Neural progenitor cell (in vitro differentiated cells): ENCODE results near the gene RALY. TPM values are rescaled to one million over a fixed set of nuclear protein-coding genes. Genes with fewer than 3 reads are reported as not detected.
"Not testable (repeated sequence)": the region's sequence is repeated elsewhere in the genome, so short reads cannot be mapped to it uniquely, and the experiment has no call there.

Experiments
- DNase-seq: peaks from one replicate; pipeline ENCODE4 v3.0.0-alpha.2; 2016; ENCODE audit warnings: low spot score
- H2AFZ ChIP-seq: fragments of 200-600 bp; sonication (generic); replicated peaks from 2 replicates; pipeline ENCODE4 v1.6.1; 2016; ENCODE audit warnings: antibody characterized with exemption
- H3F3A ChIP-seq: fragments of 200-600 bp; sonication (generic); 2 replicates; pipeline ENCODE4 v1.6.1; 2016; ENCODE audit warnings: antibody characterized with exemption, low read depth
- H3K27ac ChIP-seq: fragments of 200-600 bp; sonication (generic); 2 replicates; pipeline ENCODE4 v1.5.1; 2016; ENCODE audit warnings: mild to moderate bottlenecking
- H3K27me3 ChIP-seq: fragments of 200-600 bp; sonication (generic); 2 replicates; pipeline ENCODE4 v1.6.1; 2016; ENCODE audit warnings: mild to moderate bottlenecking, moderate library complexity
- H3K36me3 ChIP-seq: fragments of 200-600 bp; sonication (generic); 2 replicates; pipeline ENCODE4 v1.5.1; 2016
- H3K4me1 ChIP-seq: fragments of 200-600 bp; sonication (generic); 2 replicates; pipeline ENCODE4 v1.6.1; 2016; ENCODE audit warnings: mixed run types
- H3K4me2 ChIP-seq: fragments of 200-600 bp; sonication (generic); 2 replicates; pipeline ENCODE4 v1.6.1; 2016
- H3K4me3 ChIP-seq: fragments of 200-600 bp; sonication (generic); 2 replicates; pipeline ENCODE4 v1.5.1; 2016
- H3K79me2 ChIP-seq: fragments of 200-600 bp; sonication (generic); 2 replicates; pipeline ENCODE4 v1.6.1; 2016; ENCODE audit warnings: low read depth
- H3K9ac ChIP-seq: fragments of 200-600 bp; sonication (generic); 2 replicates; pipeline ENCODE4 v1.6.1; 2016
- H3K9me3 ChIP-seq: fragments of 200-600 bp; sonication (generic); 2 replicates; pipeline ENCODE4 v1.5.1; 2016; ENCODE audit warnings: low read depth
- H4K20me1 ChIP-seq: fragments of 200-600 bp; sonication (generic); 2 replicates; pipeline ENCODE4 v1.6.1; 2016; ENCODE audit warnings: low read depth
- H3K27ac Mint-ChIP-seq: 3 replicates; pipeline ENCODE4 v1.8.0; 2021; ENCODE audit warnings: mixed read lengths
- H3K27me3 Mint-ChIP-seq: 2 replicates; pipeline ENCODE4 v1.8.0; 2022; ENCODE audit warnings: low read depth, mild to moderate bottlenecking, inconsistent platforms, moderate library complexity, mixed read lengths; ENCODE audit not compliant: insufficient read depth
- H3K36me3 Mint-ChIP-seq: 3 replicates; pipeline ENCODE4 v1.8.0; 2021; ENCODE audit warnings: mixed read lengths
- H3K4me1 Mint-ChIP-seq: 3 replicates; pipeline ENCODE4 v1.8.0; 2021; ENCODE audit warnings: mixed read lengths
- H3K4me3 Mint-ChIP-seq: 3 replicates; pipeline ENCODE4 v1.8.0; 2021; ENCODE audit warnings: mild to moderate bottlenecking, moderate library complexity, mixed read lengths
- H3K9me3 Mint-ChIP-seq: 3 replicates; pipeline ENCODE4 v1.8.0; 2020; ENCODE audit warnings: mixed read lengths
- EZH2 ChIP-seq: fragments of 200-600 bp; sonication (generic); IDR thresholded peaks from 2 replicates; pipeline ENCODE4 v1.6.1; 2017; ENCODE audit warnings: antibody characterized with exemption, mild to moderate bottlenecking, moderate library complexity
- EZH2phosphoT487 ChIP-seq: fragments of 200-600 bp; sonication (generic); IDR thresholded peaks from 2 replicates; pipeline ENCODE4 v1.6.1; 2017; ENCODE audit warnings: antibody characterized with exemption
- total RNA-seq: library from RNA; depleted of rRNA; stranded (reverse); fragments of >200 nt; gene quantifications from 2 replicates; pipeline ENCODE4 v1.2.3, GENCODE V29; 2015; ENCODE audit warnings: low replicate concordance
- TF ChIP-seq, protein P1 (sequence below): fragments of 200-600 bp; sonication (generic); IDR thresholded peaks from 2 replicates; pipeline ENCODE4 v1.5.1; 2017; ENCODE audit warnings: antibody characterized with exemption, mild to moderate bottlenecking

The RALY gene
- total RNA-seq, 1 donor from 2014 or later: 102 TPM

DNA sequence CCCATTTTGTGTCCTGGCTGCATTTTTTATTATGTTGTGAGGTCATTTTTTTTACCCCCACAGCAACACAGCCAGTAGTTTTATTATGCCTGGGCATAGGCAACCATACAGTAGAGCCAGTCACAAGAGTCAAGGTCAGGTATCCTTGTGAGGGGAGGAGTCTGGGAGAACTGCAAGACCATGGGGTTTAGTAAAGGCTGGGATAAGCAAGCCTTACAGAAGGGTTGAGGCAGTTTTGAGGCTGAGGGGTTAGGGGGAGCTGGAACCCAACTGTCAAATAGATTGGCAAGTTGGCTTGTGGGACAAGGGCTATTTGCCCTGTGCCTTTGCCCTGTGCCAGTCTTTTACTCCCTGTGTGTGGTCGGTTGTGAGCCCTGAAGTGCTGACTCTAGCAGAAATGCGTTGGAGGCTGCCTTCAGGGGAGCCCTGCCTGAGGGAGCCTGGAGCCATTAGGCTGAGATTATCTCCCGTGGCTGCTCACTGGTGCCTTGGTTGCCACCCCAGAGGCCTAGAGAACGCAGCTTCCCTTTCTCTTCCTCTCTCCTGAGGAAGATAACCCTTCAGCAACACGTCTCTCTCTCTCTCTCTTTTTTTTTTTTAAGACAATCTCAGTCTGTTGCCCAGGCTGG, 31.1 kb downstream of the RALY start:
- Mint-ChIP-seq H3K27me3 (no peaks in the 10 kb centered on the region), H3K4me3 (peak overlapping the region; percentile 31), H3K36me3 (peaks cover 8% of the 10 kb centered on the region), H3K4me1 (peaks cover 23% of the 10 kb centered on the region), H3K27ac (no peak overlapping the region), H3K9me3 (no peaks in the 10 kb centered on the region)
- Histone ChIP-seq H3K9me3 (no peaks in the 10 kb centered on the region), H3K4me3 (no peak overlapping the region), H3K36me3 (no peaks in the 10 kb centered on the region), H3K79me2 (peaks cover 95% of the 10 kb centered on the region), H3K27me3 (no peaks in the 10 kb centered on the region), H3K4me1 (peaks cover 27% of the 10 kb centered on the region), H3K27ac (no peak overlapping the region), H3K9ac (no peak overlapping the region), H2AFZ (no peak overlapping the region), H3K4me2 (no peak overlapping the region), H4K20me1 (peaks cover 49% of the 10 kb centered on the region), H3F3A (peaks cover 6% of the 10 kb centered on the region)
- TF ChIP-seq, protein P1, sequence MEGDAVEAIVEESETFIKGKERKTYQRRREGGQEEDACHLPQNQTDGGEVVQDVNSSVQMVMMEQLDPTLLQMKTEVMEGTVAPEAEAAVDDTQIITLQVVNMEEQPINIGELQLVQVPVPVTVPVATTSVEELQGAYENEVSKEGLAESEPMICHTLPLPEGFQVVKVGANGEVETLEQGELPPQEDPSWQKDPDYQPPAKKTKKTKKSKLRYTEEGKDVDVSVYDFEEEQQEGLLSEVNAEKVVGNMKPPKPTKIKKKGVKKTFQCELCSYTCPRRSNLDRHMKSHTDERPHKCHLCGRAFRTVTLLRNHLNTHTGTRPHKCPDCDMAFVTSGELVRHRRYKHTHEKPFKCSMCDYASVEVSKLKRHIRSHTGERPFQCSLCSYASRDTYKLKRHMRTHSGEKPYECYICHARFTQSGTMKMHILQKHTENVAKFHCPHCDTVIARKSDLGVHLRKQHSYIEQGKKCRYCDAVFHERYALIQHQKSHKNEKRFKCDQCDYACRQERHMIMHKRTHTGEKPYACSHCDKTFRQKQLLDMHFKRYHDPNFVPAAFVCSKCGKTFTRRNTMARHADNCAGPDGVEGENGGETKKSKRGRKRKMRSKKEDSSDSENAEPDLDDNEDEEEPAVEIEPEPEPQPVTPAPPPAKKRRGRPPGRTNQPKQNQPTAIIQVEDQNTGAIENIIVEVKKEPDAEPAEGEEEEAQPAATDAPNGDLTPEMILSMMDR: no peak
- TF ChIP-seq EZH2: no peak
- TF ChIP-seq EZH2phosphoT487: no peak
- no peak for DNase-seq

DNA sequence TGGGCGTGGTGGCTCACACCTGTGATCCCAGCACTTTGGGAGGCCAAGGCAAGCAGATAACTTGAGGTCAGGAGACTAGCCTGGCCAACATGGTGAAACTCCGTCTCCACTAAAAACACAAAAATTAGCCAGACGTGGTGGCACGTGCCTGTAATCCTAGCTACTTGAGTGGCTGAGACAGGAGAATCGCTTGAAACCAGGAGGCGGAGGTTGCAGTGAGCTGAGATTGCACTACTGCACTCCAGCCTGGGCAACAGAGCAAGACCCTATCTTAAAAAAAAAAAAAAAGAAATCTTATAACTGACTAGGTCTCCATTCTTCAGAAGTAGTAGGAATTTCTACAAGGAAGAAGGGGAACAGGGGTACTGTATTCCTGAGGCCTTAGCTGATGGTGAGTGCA, 34.3 kb downstream of the RALY start:
- not testable (repeated sequence) for H3K27ac ChIP-seq, H3K9me3 Mint-ChIP-seq, H3K9me3 ChIP-seq, H3K27ac Mint-ChIP-seq, DNase-seq, H3K27me3 Mint-ChIP-seq, H3K4me3 ChIP-seq, H2AFZ ChIP-seq, H3K4me2 ChIP-seq, H3K4me3 Mint-ChIP-seq, H3K9ac ChIP-seq, H3K36me3 ChIP-seq, H3K27me3 ChIP-seq
- H3K79me2 ChIP-seq: peaks cover 94% of the 10 kb centered on the region
- H3K4me1 ChIP-seq: peaks cover 32% of the 10 kb centered on the region
- Mint-ChIP-seq H3K4me1 (peaks cover 33% of the 10 kb centered on the region), H3K36me3 (peaks cover 18% of the 10 kb centered on the region)
- H4K20me1 ChIP-seq: peaks cover 42% of the 10 kb centered on the region
- H3F3A ChIP-seq: peaks cover 18% of the 10 kb centered on the region

DNA sequence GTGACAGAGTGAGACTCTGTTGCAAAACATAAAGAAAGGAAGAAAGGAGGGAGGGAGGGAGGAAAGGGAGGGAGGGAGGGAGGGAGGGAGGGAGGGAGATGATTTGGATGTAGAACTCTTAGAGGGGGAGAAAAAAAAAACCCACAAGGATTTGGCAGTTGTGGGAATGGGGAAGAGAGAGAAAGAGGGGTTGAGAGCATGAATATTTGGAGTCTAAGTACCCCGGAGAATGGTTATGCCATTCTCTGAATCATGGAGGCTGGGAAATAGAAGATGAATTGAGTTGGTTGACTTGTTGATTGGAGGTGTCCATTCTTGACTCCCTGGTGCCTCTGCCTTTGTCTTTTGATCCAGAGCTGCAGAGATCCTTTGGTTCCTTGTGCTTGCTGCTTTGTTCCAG, 35.7 kb downstream of the RALY start:
- H3K79me2 ChIP-seq: peaks cover 94% of the 10 kb centered on the region
- H3K4me3 ChIP-seq: no peak overlapping the region
- H3K9ac ChIP-seq: no peak overlapping the region
- H3K36me3 ChIP-seq: no peaks in the 10 kb centered on the region
- H3K27me3 Mint-ChIP-seq: no peaks in the 10 kb centered on the region
- H3K4me3 Mint-ChIP-seq: no peak overlapping the region
- TF ChIP-seq EZH2 (no peak), EZH2phosphoT487 (no peak)
- TF ChIP-seq, protein P1: no peak
- no peaks in the 10 kb centered on the region for H3K9me3 Mint-ChIP-seq
- H3K27me3 ChIP-seq: no peaks in the 10 kb centered on the region
- H3K9me3 ChIP-seq: no peaks in the 10 kb centered on the region
- peaks cover 40% of the 10 kb centered on the region for H3K4me1 Mint-ChIP-seq
- peaks cover 34% of the 10 kb centered on the region for H3K4me1 ChIP-seq
- H3K36me3 Mint-ChIP-seq: peaks cover 29% of the 10 kb centered on the region
- H3K4me2 ChIP-seq: no peak overlapping the region
- peak overlapping the region; percentile 0 for H3K27ac ChIP-seq
- H3F3A ChIP-seq: peaks cover 27% of the 10 kb centered on the region
- no peak overlapping the region for H3K27ac Mint-ChIP-seq
- H2AFZ ChIP-seq: no peak overlapping the region
- H4K20me1 ChIP-seq: peaks cover 37% of the 10 kb centered on the region
- no peak for DNase-seq

DNA sequence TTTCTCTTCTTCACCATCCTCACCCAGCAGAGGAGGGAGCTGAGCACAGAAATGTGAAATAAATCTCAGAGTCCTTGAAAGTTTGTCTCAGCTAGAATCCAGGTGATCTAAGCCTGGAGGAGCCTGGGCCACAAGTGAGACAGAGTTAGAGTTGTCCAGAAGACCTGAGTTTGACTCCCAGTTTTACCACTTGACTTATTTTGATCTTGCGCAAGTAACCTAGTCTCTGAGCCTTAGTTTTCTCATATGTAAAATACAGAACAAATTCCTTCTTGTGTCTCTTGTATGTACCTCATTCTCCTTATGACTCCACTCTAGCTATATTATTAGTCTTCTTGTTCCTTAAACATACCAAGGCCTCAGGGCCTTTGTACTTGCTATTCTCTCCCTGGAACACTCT, 36.7 kb downstream of the RALY start:
- no peak overlapping the region for H3K27ac ChIP-seq
- H3K27me3 ChIP-seq: no peaks in the 10 kb centered on the region
- H3K79me2 ChIP-seq: peaks cover 92% of the 10 kb centered on the region
- H3K4me2 ChIP-seq: no peak overlapping the region
- no peak for DNase-seq
- Mint-ChIP-seq H3K36me3 (peaks cover 32% of the 10 kb centered on the region), H3K27me3 (no peaks in the 10 kb centered on the region), H3K9me3 (no peaks in the 10 kb centered on the region), H3K27ac (no peak overlapping the region), H3K4me1 (peaks cover 33% of the 10 kb centered on the region), H3K4me3 (no peak overlapping the region)
- no peaks in the 10 kb centered on the region for H3K36me3 ChIP-seq
- TF ChIP-seq EZH2phosphoT487 (no peak), EZH2 (no peak)
- TF ChIP-seq, protein P1: no peak
- H3K4me3 ChIP-seq: no peak overlapping the region
- H3K4me1 ChIP-seq: peaks cover 25% of the 10 kb centered on the region
- peaks cover 27% of the 10 kb centered on the region for H3F3A ChIP-seq
- peaks cover 30% of the 10 kb centered on the region for H4K20me1 ChIP-seq
- no peaks in the 10 kb centered on the region for H3K9me3 ChIP-seq
- no peak overlapping the region for H2AFZ ChIP-seq
- no peak overlapping the region for H3K9ac ChIP-seq
